GM12878 (cell line): ENCODE data around the gene USP2. TPM values are rescaled to one million over a fixed set of nuclear protein-coding genes. Genes with fewer than 3 reads are reported as not detected.

Source experiments
- BHLHE40 ChIP-seq, 2 experiments: fragments of 450-650 bp in 1 of 2; IDR thresholded peaks; 2 replicates each; pipeline ENCODE4 v1.6.1; 2011 to 2017; ENCODE audit warnings: low read depth in 2 of 2, borderline replicate concordance in 1 of 2, improper control_type of control experiment in 1 of 2, low read length in 1 of 2, mild to moderate bottlenecking in 1 of 2
- NFYA ChIP-seq: IDR thresholded peaks from 2 replicates; pipeline ENCODE4 v1.6.1; 2011; ENCODE audit warnings: low read depth, mild to moderate bottlenecking, low read length, improper control_type of control experiment, borderline replicate concordance
- ZNF687 ChIP-seq: fragments of 450-650 bp; IDR thresholded peaks from 2 replicates; pipeline ENCODE4 v1.6.1; 2017; ENCODE audit warnings: mild to moderate bottlenecking, moderate library complexity
- polyA plus RNA-seq, 11 experiments: library from polyadenylated mRNA; depleted of rRNA in 4 of 11; unstranded in 6 of 11; stranded (reverse) in 5 of 11; fragments of >200 nt; fragmentation: Nextera tagmentation in 4 of 11; fragmentation: Illumina TruSeq in 1 of 11; extraction: Ambion mirVana in 4 of 11; extraction: Trizol in 1 of 11; gene quantifications; 1 replicate in 1 of 11; 2 replicates in 10 of 11; pipeline versions ENCODE4 v1.2.1 to v1.2.3, GENCODE V29; 2011 to 2016; ENCODE audit warnings: inconsistent platforms in 2 of 11, missing spikeins in 2 of 11, low read depth in 1 of 11
- total RNA-seq, 4 experiments: library from RNA; depleted of rRNA in 3 of 4; stranded (reverse); fragments of >200 nt in 3 of 4; fragmentation: Illumina TruSeq in 1 of 4; extraction: Trizol in 1 of 4; gene quantifications; 2 replicates each; pipeline versions ENCODE4 v1.2.1 to v1.2.3, GENCODE V29; 2013 to 2021
- TF ChIP-seq, protein P1 (sequence below): IDR thresholded peaks from 2 replicates; pipeline ENCODE4 v1.6.1; 2011; ENCODE audit warnings: low read depth, mild to moderate bottlenecking, low read length, moderate library complexity, borderline replicate concordance; ENCODE audit errors: extremely low read depth

The USP2 gene
- total and polyA plus RNA-seq, 10 of the 15 experiments (the other 5 are each of a cell fraction or from before 2014, with no cell fraction given): 0.03 to 0.13 (median 0.06) TPM; not detected in 4

DNA sequence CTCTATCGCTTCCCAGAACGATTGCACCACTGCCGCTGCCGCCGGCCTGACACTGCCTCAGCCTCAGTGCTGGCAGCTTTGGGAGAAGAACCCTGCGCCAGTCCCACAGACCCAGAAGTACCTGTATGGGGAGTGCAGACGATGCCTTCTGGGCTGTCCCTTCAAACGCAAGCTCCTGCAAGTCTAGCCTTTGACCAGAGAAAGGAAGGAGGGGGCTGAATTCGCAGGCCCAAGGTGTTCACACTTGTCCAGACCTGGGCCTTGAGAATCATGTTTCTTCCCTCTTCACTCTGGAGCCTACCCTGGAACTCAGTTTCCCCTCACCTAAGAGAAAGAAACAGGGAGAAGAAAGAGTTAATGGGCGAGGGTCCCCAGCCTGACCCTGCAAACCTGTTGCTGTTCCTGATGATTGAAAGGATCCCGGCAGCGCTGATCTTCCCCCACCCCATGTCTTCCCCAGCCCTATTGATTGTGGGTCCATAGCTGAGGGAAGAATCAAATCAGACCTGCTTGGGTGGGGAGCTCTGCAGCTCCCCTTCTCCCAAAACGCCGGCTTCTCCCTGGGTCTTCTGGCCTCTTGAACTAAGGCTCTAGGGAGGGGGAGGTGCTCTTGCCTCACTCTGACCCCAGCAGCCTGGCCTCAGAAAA, 63.8 kb downstream of the USP2 start (continued):
- no peak for TF ChIP-seq ZNF687
- TF ChIP-seq BHLHE40 (IDR thresholded peaks at IDR 0.05; ENCODE audit: borderline replicate concordance in 1 of 2, low read depth in 2 of 2, low read length in 1 of 2): no peak
- TF ChIP-seq NFYA: no peak
- TF ChIP-seq, protein P1, sequence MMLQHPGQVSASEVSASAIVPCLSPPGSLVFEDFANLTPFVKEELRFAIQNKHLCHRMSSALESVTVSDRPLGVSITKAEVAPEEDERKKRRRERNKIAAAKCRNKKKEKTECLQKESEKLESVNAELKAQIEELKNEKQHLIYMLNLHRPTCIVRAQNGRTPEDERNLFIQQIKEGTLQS: no peak
- TF ChIP-seq, all 136 proteins: peak for 0
